ENCODE measurements around the gene CHP2.

Gene CHP2

DNA sequence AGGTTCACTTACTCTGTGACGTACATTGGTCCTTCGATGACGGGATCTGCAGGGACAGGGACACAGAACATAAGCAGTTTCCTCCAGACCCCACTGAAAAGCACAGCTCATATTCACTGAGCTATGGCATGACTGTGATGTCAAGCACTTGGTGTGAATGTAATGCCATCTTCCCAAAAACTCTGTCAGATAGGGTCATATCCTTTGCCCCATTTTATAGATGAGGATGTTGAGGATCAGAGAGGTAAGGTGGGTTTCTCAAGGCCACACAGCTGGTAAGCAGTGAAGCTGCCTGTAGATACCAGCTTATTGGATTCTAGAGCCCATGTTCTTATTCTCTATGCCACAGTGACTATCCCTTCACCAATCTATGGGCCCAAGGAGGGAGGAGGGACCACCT, 44.3 kb upstream of the CHP2 start:
- H3K4me1 ChIP-seq (ENCODE audit: control insufficient read depth, insufficient read depth, low read length), result no peaks in the 10 kb centered on the region
- H3K36me3 ChIP-seq (ENCODE audit: control insufficient read depth in 2 of 2, insufficient read depth in 1 of 2, low read length in 2 of 2), result no peaks in the 10 kb centered on the region
- H3K27ac ChIP-seq (ENCODE audit: extremely low read depth, low read depth, low read length), result no peak overlapping the region
- no peak overlapping the region for H3K4me3 ChIP-seq (ENCODE audit: low read depth, low read length)
- POLR2A ChIA-PET, result no interaction called here
- TF ChIP-seq, protein P1, sequence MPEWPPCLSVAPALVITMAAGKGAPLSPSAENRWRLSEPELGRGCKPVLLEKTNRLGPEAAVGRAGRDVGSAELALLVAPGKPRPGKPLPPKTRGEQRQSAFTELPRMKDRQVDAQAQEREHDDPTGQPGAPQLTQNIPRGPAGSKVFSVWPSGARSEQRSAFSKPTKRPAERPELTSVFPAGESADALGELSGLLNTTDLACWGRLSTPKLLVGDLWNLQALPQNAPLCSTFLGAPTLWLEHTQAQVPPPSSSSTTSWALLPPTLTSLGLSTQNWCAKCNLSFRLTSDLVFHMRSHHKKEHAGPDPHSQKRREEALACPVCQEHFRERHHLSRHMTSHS (tag by site-specific recombination; IDR thresholded peaks at IDR 0.05), result no peak
- no peak for TF ChIP-seq ZNF138 (tag by site-specific recombination; IDR thresholded peaks at IDR 0.05; ENCODE audit: borderline replicate concordance)
- H3K9me3 ChIP-seq (ENCODE audit: control insufficient read depth, insufficient read depth, low read depth, low read length), result no peaks in the 10 kb centered on the region
- CTCF ChIA-PET, result interaction anchor here (0.6 to 1.7 kb wide), 2 partner anchors 17 to 926 kb away, joined by 3 to 4 read pairs; no protein-coding TSS in a partner anchor

DNA sequence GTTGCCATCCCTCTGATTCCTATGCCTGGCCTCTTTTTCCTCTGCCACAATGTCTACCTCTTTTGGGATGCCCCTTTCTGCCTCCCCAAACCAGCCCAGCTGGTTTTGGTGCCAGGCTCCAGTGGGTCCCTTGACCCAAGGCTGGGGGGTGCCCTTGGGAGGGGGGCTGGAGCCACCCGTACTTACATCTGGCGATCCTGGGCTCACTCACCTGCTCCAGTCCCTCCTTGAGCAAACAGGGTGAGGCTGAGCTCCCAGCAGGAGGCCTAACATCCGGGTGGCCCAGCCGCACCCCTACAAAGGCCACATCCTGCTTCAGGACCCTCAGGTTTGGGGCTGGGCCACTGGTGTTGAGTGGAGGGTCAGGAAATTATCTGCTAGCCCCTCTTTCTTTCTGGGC, 43.0 kb upstream of the CHP2 start:
- POLR2A ChIA-PET, result no interaction called here
- Histone ChIP-seq H3K4me3 (ENCODE audit: low read depth, low read length) (no peak overlapping the region), H3K27ac (ENCODE audit: extremely low read depth, low read depth, low read length) (no peak overlapping the region), H3K36me3 (ENCODE audit: control insufficient read depth in 2 of 2, insufficient read depth in 1 of 2, low read length in 2 of 2) (no peaks in the 10 kb centered on the region), H3K4me1 (ENCODE audit: control insufficient read depth, insufficient read depth, low read length) (no peaks in the 10 kb centered on the region), H3K9me3 (ENCODE audit: control insufficient read depth, insufficient read depth, low read depth, low read length) (no peaks in the 10 kb centered on the region)
- TF ChIP-seq, protein P2, sequence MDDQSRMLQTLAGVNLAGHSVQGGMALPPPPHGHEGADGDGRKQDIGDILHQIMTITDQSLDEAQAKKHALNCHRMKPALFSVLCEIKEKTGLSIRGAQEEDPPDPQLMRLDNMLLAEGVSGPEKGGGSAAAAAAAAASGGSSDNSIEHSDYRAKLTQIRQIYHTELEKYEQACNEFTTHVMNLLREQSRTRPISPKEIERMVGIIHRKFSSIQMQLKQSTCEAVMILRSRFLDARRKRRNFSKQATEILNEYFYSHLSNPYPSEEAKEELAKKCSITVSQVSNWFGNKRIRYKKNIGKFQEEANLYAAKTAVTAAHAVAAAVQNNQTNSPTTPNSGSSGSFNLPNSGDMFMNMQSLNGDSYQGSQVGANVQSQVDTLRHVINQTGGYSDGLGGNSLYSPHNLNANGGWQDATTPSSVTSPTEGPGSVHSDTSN (CRISPR knock-in tag; IDR thresholded peaks at IDR 0.05), result no peak
- no peak for TF ChIP-seq ZNF830 (tag by site-specific recombination; IDR thresholded peaks at IDR 0.05; ENCODE audit: low read depth)
- TF ChIP-seq ZNF175 (tag by site-specific recombination; IDR thresholded peaks at IDR 0.05), result no peak
- TF ChIP-seq ZNF658 (tag by site-specific recombination; IDR thresholded peaks at IDR 0.05), result no peak
- TF ChIP-seq ZNF10 (tag by site-specific recombination; IDR thresholded peaks at IDR 0.05), result no peak
- TF ChIP-seq RBAK (tag by site-specific recombination; IDR thresholded peaks at IDR 0.05), result no peak
- TF ChIP-seq, protein P3, sequence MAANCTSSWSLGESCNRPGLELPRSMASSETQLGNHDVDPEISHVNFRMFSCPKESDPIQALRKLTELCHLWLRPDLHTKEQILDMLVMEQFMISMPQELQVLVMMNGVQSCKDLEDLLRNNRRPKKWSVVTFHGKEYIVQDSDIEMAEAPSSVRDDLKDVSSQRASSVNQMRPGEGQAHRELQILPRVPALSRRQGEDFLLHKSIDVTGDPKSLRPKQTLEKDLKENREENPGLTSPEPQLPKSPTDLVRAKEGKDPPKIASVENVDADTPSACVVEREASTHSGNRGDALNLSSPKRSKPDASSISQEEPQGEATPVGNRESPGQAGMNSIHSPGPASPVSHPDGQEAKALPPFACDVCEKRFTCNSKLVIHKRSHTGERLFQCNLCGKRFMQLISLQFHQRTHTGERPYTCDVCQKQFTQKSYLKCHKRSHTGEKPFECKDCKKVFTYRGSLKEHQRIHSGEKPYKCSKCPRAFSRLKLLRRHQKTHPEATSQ (tag by site-specific recombination; IDR thresholded peaks at IDR 0.05), result no peak
- TF ChIP-seq SP2 (tag by site-specific recombination; IDR thresholded peaks at IDR 0.05), result no peak
- TF ChIP-seq, protein P4, sequence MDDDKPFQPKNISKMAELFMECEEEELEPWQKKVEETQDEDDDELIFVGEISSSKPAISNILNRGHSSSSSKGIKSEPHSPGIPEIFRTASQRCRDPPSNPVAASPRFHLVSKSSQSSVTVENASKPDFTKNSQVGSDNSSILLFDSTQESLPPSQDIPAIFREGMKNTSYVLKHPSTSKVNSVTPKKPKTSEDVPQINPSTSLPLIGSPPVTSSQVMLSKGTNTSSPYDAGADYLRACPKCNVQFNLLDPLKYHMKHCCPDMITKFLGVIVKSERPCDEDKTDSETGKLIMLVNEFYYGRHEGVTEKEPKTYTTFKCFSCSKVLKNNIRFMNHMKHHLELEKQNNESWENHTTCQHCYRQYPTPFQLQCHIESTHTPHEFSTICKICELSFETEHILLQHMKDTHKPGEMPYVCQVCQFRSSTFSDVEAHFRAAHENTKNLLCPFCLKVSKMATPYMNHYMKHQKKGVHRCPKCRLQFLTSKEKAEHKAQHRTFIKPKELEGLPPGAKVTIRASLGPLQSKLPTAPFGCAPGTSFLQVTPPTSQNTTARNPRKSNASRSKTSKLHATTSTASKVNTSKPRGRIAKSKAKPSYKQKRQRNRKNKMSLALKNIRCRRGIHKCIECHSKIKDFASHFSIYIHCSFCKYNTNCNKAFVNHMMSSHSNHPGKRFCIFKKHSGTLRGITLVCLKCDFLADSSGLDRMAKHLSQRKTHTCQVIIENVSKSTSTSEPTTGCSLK (tag by site-specific recombination; IDR thresholded peaks at IDR 0.05), result no peak
- CTCF ChIA-PET, result no interaction called here

DNA sequence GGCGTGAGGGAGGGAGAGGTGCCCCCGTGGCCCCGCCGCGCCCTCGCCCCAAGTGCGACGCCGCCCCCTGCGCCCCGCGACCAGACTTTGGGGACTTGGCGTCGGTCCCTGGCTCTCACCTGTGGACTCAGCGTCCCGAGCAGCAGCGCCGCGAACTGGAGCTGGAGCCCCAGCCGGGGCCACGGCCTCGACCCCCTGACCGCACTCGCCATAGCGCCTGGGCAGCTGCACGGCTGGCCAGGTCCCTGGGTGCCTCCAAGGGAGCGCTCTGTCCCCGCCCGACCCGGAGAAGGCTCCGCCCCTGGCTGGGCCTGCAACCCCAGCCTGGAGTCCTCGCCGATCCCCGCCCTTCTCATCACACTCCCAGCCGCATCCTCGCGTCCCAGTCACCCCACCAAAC, 41.9 kb upstream of the CHP2 start, which contains the start of gene ERN2:
ERN2 (minus strand) TSS at position 247 of the 400 bp plus-strand sequence; CDS start at position 212, 35 bp downstream.
- Histone ChIP-seq H3K4me3 (ENCODE audit: low read depth, low read length) (no peak within 1 kb of the TSS), H3K27ac (ENCODE audit: extremely low read depth, low read depth, low read length) (no peak within 1 kb of the TSS), H3K4me1 (ENCODE audit: control insufficient read depth, insufficient read depth, low read length) (no peaks in the 10 kb centered on the region), H3K36me3 (ENCODE audit: control insufficient read depth in 2 of 2, insufficient read depth in 1 of 2, low read length in 2 of 2) (no peaks in the 10 kb centered on the region), H3K9me3 (ENCODE audit: control insufficient read depth, insufficient read depth, low read depth, low read length) (no peaks in the 10 kb centered on the region)
- ChIA-PET CTCF (no interaction called here), POLR2A (no interaction called here)
- TF ChIP-seq, protein P5, sequence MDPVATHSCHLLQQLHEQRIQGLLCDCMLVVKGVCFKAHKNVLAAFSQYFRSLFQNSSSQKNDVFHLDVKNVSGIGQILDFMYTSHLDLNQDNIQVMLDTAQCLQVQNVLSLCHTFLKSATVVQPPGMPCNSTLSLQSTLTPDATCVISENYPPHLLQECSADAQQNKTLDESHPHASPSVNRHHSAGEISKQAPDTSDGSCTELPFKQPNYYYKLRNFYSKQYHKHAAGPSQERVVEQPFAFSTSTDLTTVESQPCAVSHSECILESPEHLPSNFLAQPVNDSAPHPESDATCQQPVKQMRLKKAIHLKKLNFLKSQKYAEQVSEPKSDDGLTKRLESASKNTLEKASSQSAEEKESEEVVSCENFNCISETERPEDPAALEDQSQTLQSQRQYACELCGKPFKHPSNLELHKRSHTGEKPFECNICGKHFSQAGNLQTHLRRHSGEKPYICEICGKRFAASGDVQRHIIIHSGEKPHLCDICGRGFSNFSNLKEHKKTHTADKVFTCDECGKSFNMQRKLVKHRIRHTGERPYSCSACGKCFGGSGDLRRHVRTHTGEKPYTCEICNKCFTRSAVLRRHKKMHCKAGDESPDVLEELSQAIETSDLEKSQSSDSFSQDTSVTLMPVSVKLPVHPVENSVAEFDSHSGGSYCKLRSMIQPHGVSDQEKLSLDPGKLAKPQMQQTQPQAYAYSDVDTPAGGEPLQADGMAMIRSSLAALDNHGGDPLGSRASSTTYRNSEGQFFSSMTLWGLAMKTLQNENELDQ (tag by site-specific recombination; IDR thresholded peaks at IDR 0.05; ENCODE audit: low read depth), result no peak
- TF ChIP-seq ZNF202 (tag by site-specific recombination; IDR thresholded peaks at IDR 0.05; ENCODE audit: borderline replicate concordance), result no peak
- TF ChIP-seq ZNF121 (tag by site-specific recombination; IDR thresholded peaks at IDR 0.05), result no peak
- no peak for TF ChIP-seq ZNF155 (tag by site-specific recombination; IDR thresholded peaks at IDR 0.05)

Data from HEK293 (cell line).